ENCODE results near the gene SLC6A12. TPM values are rescaled to one million over a fixed set of nuclear protein-coding genes. Genes with fewer than 3 reads are reported as not detected.
A peak's percentile ranks its signal among the peaks of the same experiment; 100 is the strongest.

The SLC6A12 gene
- total and polyA plus RNA-seq, 2 donors (not counting 3 experiments of a cell fraction or from before 2014, with no cell fraction given): not detected

- CTCF ChIA-PET: no interaction called here
- DNase-seq (ENCODE audit: low read depth, low spot score): no peak
Measured at GRCh38 chr12:169528-170370, 44.2 kb downstream of the SLC6A12 start.

More at GRCh38 chr12:169528-170370, 44.2 kb downstream of the SLC6A12 start:
- peaks cover 0 to 7% of the 10 kb centered on the region in 2 experiments for H3K27me3 ChIP-seq (ENCODE audit: control insufficient read depth in 2 of 2, insufficient read depth in 2 of 2, low read length in 2 of 2)
- no peak overlapping the region for H3K4me2 ChIP-seq (ENCODE audit: insufficient read depth, low read length)
- no peaks in the 10 kb centered on the region for H4K20me1 ChIP-seq (replicated peaks; ENCODE audit: control insufficient read depth, extremely low read depth, insufficient read depth, low read length)
- H3K4me1 ChIP-seq (ENCODE audit: control insufficient read depth, extremely low read depth, insufficient read depth, low read length): no peaks in the 10 kb centered on the region
- H3K27ac ChIP-seq (ENCODE audit: insufficient read depth, low read depth, low read length): no peak overlapping the region
- intact Hi-C loops (cut with micrococcal nuclease): no loop called here
- no peaks in the 10 kb centered on the region for H3K9me1 ChIP-seq (replicated peaks; ENCODE audit: control insufficient read depth, extremely low read depth, insufficient read depth, low read length)
- no peak for FAIRE-seq
- BruUV-seq (replicated peaks): no TSS peak
- H3K9ac ChIP-seq (replicated peaks; ENCODE audit: extremely low read depth, insufficient read depth, low read length): no peak overlapping the region
- no peaks in the 10 kb centered on the region for H3K36me3 ChIP-seq (ENCODE audit: control insufficient read depth in 2 of 2, extremely low read depth in 1 of 2, insufficient read depth in 2 of 2, low read length in 2 of 2)
- H3K4me3 ChIP-seq (replicated peaks in 1 of 3; ENCODE audit: insufficient read depth in 1 of 3, low read depth in 1 of 3, low read length in 3 of 3): no peak overlapping the region
- H3K79me2 ChIP-seq (ENCODE audit: control insufficient read depth, insufficient read depth, low read length): no peaks in the 10 kb centered on the region
- POLR2A ChIA-PET: no interaction called here
- H3K9me3 ChIP-seq (replicated peaks; ENCODE audit: control insufficient read depth, insufficient read depth, low read length): no peaks in the 10 kb centered on the region
- dilution Hi-C loops (cut with MboI; ENCODE audit: extremely low pct_ligation_motif_present, low sequenced_read_pairs): no loop called here
- H2AFZ ChIP-seq (ENCODE audit: low read depth, low read length): no peak overlapping the region
- no peak for TF ChIP-seq EZH2 (IDR thresholded peaks at IDR 0.05; ENCODE audit: borderline replicate concordance, low read depth, low read length, severe bottlenecking)
- TF ChIP-seq, protein P1, sequence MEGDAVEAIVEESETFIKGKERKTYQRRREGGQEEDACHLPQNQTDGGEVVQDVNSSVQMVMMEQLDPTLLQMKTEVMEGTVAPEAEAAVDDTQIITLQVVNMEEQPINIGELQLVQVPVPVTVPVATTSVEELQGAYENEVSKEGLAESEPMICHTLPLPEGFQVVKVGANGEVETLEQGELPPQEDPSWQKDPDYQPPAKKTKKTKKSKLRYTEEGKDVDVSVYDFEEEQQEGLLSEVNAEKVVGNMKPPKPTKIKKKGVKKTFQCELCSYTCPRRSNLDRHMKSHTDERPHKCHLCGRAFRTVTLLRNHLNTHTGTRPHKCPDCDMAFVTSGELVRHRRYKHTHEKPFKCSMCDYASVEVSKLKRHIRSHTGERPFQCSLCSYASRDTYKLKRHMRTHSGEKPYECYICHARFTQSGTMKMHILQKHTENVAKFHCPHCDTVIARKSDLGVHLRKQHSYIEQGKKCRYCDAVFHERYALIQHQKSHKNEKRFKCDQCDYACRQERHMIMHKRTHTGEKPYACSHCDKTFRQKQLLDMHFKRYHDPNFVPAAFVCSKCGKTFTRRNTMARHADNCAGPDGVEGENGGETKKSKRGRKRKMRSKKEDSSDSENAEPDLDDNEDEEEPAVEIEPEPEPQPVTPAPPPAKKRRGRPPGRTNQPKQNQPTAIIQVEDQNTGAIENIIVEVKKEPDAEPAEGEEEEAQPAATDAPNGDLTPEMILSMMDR (IDR thresholded peaks at IDR 0.05; ENCODE audit: extremely low read depth in 1 of 2, insufficient read depth in 1 of 2, low read depth in 1 of 2, low read length in 2 of 2): peak in 1 of 2 donors; percentile 2

Data from endothelial cell of umbilical vein (primary cell).